ENCODE measurements around the gene NEURL1. TPM values are rescaled to one million over a fixed set of nuclear protein-coding genes. Genes with fewer than 3 reads are reported as not detected.
A peak's percentile ranks its signal among the peaks of the same experiment; 100 is the strongest.

NEURL1 gene
- total RNA-seq, 4 donors from 2014 or later = 40.4 to 51.8 (median 45.8) TPM

- no peak overlapping the region for H3K27ac ChIP-seq
- DNase-seq = no peak
- H3K36me3 ChIP-seq = peaks cover 0 to 44% (median 0%) of the 10 kb centered on the region in 3 donors
Observed at GRCh38 chr10:103609231-103610082, 116.0 kb downstream of the NEURL1 start.

DNA sequence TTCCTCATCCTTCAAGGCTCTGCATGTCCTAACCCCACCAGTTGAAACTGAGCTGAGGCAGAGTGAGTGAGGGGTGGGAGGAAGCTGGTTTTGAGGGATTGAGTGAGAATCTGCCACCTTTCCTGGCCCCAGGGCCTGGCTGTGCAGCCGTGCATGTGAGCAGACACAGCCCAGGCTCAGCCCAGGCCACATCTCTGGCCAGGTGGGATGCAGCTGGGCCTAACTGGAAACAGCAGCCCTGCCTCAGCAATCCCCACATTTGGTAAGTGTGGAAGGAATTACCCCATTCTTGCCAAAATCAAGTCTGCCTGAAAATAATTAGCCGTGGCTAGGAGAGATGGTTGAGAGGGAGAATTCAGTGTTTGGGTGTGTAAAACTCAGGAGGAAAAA lies 116.6 kb downstream of the NEURL1 start:
- no peak for DNase-seq
- H3K9me3 ChIP-seq = no peaks in the 10 kb centered on the region
- no peak for TF ChIP-seq POLR2A (IDR thresholded peaks at IDR 0.05)
- no peak for TF ChIP-seq CTCF (IDR thresholded peaks at IDR 0.05)
- no peaks in the 10 kb centered on the region for H3K27me3 ChIP-seq
- no peak overlapping the region for H3K4me3 ChIP-seq
- H3K27ac ChIP-seq = no peak overlapping the region
- H3K36me3 ChIP-seq = peaks cover 0 to 39% (median 0%) of the 10 kb centered on the region in 3 donors
- H3K4me1 ChIP-seq = peaks cover 0 to 6% (median 0%) of the 10 kb centered on the region in 4 donors

More at GRCh38 chr10:103609231-103610082, 116.0 kb downstream of the NEURL1 start:
- Histone ChIP-seq H3K4me3 (no peak overlapping the region), H3K4me1 (no peaks in the 10 kb centered on the region), H3K27me3 (no peaks in the 10 kb centered on the region), H3K9me3 (no peaks in the 10 kb centered on the region)
- TF ChIP-seq POLR2A (IDR thresholded peaks at IDR 0.05) (no peak), CTCF (IDR thresholded peaks at IDR 0.05) (no peak)

- Histone ChIP-seq H3K4me1 (peaks cover 0 to 12% (median 0%) of the 10 kb centered on the region in 4 donors), H3K27me3 (no peaks in the 10 kb centered on the region), H3K4me3 (no peak overlapping the region), H3K9me3 (no peaks in the 10 kb centered on the region), H3K27ac (no peak overlapping the region), H3K36me3 (peaks cover 0 to 42% (median 0%) of the 10 kb centered on the region in 3 donors)
- DNase-seq = no peak
- TF ChIP-seq CTCF (IDR thresholded peaks at IDR 0.05) (no peak), POLR2A (IDR thresholded peaks at IDR 0.05) (no peak)
Observed at GRCh38 chr10:103610921-103611511, 117.5 kb downstream of the NEURL1 start.

DNA sequence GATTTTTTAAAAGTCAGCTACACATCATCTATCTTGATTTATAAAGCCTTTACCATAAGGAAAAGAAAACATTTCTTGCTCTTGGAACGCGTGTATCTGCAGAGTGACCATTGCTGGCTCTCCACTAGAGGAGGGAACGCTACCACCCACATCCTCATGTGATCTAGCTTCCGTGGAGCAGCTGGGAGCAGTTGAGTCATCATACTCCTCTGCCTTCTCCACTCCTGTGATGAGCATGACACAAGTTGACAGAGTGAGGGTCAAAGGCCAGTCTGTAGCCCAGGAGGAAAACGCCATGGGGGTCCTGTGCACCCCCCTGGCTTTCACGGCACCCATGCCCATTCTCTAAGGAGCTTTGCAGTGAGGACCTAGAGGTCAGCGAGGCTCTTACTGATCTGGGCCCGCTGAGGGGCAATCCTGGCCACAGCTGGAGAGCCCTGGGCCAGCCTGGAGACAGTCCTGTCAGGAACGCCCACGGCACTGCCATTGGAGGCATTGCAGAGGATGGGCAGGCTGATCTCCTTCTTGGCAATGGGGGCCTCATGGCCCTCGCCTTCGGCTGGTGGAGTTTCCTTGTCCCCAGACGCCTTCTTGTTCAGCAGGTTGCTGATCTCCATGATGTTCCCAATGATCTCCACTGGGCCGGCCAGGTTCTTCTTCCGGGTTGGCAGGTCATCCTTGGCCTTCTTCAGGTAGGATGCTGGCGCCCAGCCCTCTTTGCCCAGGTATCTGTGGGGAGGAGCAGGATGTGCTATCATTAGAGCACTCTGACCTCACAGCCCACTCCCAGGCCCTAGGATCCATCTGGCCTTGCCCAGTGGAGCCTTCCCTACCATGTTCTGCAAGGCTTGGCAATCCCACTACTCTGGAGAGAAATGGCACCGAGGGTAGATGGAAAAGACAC lies 119.2 kb downstream of the NEURL1 start:
- Histone ChIP-seq H3K27ac (peak overlapping the region in 2 of 4 donors; percentile 30 to 54), H3K4me1 (peaks cover 0 to 29% (median 0%) of the 10 kb centered on the region in 4 donors), H3K9me3 (no peaks in the 10 kb centered on the region), H3K27me3 (no peaks in the 10 kb centered on the region), H3K4me3 (no peak overlapping the region), H3K36me3 (peaks cover 0 to 56% (median 0%) of the 10 kb centered on the region in 3 donors)
- no peak for DNase-seq
- TF ChIP-seq CTCF (IDR thresholded peaks at IDR 0.05) = no peak
- TF ChIP-seq POLR2A (IDR thresholded peaks at IDR 0.05) = no peak

DNA sequence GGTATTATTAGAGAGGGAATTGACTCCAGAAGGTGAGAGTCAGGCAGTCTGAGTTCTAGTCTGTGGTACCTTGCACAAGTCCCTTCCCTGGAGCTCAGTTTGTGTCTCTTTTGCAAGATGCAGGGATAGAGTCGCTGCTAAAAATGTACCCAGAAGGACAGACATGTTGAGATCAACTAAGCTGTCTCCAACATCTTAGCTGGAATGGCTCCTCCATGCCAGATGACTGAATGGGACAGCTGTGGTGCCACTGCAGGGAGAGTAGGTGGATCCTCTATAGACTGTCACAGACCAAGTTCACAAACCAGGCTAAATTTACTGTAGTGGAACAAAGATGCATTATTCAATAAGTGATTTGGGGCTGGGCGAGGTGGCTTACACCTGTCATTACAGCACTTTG lies 120.1 kb downstream of the NEURL1 start:
- peaks cover 0 to 38% (median 0%) of the 10 kb centered on the region in 4 donors for H3K4me1 ChIP-seq
- H3K9me3 ChIP-seq = no peaks in the 10 kb centered on the region
- no peak for DNase-seq
- no peak overlapping the region for H3K27ac ChIP-seq
- H3K4me3 ChIP-seq = no peak overlapping the region
- TF ChIP-seq CTCF (IDR thresholded peaks at IDR 0.05) (no peak), POLR2A (IDR thresholded peaks at IDR 0.05) (no peak)
- no peaks in the 10 kb centered on the region for H3K27me3 ChIP-seq
- peaks cover 0 to 60% (median 0%) of the 10 kb centered on the region in 3 donors for H3K36me3 ChIP-seq

Measured in Peyer's patch (tissue), 4 donors.